Hypothalamus (tissue), 51 donors: ENCODE results near the gene TEX264.

Experiments
- DNase-seq, 51 donors: peaks; one replicate each; lab custom pipeline; 2025; lab: John Stamatoyannopoulos, UW

Gene TEX264

GRCh38 chr3:51712511-51712931 lies 41.5 kb downstream of the TEX264 start:
- DNase-seq = no peak

GRCh38 chr3:51712963-51713362 lies 41.9 kb downstream of the TEX264 start:
- DNase-seq = no peak

DNA sequence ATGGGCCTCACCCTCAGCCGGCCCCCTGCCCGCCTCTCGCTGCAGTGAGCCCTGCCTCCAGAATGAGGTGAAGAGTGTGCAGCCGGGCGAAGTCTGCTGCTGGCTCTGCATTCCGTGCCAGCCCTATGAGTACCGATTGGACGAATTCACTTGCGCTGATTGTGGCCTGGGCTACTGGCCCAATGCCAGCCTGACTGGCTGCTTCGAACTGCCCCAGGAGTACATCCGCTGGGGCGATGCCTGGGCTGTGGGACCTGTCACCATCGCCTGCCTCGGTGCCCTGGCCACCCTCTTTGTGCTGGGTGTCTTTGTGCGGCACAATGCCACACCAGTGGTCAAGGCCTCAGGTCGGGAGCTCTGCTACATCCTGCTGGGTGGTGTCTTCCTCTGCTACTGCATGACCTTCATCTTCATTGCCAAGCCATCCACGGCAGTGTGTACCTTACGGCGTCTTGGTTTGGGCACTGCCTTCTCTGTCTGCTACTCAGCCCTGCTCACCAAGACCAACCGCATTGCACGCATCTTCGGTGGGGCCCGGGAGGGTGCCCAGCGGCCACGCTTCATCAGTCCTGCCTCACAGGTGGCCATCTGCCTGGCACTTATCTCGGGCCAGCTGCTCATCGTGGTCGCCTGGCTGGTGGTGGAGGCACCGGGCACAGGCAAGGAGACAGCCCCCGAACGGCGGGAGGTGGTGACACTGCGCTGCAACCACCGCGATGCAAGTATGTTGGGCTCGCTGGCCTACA lies 44.4 kb downstream of the TEX264 start:
- DNase-seq = no peak

DNA sequence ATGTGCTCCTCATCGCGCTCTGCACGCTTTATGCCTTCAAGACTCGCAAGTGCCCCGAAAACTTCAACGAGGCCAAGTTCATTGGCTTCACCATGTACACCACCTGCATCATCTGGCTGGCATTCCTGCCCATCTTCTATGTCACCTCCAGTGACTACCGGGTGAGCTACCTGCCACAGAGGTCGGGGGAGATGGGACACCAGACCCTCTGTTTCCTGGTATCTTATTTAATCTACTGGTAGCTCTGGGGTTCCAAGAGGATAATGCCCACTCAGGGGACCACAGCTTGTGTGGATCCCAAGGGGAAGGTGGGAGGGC lies 44.9 kb downstream of the TEX264 start:
- no peak for DNase-seq

- DNase-seq = no peak
Observed at GRCh38 chr3:51716805-51717204, 45.8 kb downstream of the TEX264 start.

GRCh38 chr3:51717446-51717845 lies 46.4 kb downstream of the TEX264 start:
- DNase-seq = no peak

DNA sequence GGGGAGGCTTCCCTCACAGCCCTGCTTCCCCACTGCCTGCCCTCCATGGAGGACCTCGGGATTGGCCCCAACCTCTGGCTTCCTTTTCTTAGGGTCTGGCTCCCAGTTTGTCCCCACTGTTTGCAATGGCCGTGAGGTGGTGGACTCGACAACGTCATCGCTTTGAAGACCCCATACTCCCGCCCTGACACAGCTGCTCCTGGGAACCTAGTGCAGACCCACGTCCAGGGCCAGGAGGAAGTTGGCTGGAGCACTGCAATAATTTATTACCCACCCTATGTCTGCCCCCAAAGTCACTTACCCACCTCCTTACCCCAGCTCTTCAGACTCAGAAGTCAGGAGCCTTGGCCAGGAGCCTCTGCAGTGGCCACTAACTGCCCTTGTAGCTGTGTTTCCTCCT lies 46.9 kb downstream of the TEX264 start:
- DNase-seq = no peak

DNA sequence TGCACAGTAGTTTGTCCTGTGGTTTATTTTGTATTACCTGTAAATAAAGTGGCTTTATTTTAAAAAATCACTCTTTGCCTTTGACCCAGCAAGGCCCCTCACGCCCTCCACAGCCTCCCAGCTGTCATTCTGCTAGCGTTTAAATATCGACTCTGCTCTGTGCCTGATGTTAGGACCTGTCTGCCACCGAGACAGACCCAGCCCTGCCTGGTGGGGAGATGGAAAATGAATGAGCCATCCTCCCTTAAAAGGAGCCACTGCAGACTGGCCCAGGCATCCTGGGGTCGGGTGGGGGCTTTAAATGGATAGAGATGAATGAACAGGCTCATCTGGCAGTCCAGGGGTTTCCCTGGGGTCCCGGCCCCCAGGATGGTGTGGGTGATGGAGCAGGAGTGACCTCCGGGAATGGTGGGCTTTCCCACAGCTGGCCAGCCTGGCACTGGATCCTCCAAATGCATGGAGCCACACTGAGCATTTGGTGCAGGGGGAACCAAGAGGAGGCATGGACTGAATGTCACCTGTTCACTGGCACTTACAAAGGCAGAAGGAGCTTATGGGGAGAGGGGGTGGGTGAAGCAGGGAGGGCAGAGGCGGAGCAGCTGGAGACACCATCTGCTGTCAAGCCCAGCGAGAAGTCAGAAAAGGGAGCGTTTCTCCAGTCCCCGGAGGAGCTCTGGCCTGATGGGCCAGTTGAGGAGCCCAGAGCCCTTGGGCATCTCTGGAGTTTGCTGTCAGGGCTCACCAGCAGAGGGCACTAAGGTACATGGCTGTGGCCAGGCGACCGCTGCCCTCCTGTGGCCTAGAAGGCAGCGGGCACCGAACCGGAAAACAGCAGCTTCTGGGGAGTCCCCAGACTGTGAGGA lies 47.7 kb downstream of the TEX264 start:
- DNase-seq = peak in 21 of 51 donors; percentile 6 to 64 (median 36)

DNA sequence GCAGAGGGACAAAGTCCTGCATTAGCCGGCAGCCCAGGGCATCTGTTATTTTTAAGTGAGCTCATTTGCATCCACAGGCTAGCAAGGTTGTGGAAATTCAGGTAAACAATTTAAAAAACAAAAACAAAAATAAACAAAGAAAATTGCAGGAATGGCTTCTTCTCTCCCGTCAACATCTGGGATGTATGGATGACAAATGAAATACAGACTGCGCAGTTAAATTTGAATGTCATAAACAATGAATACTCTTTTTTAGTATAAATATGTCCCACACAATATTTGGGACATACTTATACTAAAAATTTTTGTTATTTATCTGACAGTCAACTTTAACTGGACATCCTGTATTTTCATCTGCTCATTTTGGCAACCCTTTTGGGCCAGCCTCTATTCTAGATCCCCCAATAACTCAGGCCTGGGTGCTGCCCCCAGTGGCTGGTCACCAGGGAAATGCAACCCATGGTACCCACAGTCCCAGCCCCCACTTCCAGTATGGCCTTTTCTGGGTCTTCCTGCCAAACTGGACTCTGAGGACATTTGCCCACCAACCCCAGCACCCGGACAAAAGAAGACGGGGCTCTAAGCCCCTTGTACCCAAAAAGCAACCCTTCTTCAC lies 48.5 kb downstream of the TEX264 start:
- DNase-seq = no peak

DNA sequence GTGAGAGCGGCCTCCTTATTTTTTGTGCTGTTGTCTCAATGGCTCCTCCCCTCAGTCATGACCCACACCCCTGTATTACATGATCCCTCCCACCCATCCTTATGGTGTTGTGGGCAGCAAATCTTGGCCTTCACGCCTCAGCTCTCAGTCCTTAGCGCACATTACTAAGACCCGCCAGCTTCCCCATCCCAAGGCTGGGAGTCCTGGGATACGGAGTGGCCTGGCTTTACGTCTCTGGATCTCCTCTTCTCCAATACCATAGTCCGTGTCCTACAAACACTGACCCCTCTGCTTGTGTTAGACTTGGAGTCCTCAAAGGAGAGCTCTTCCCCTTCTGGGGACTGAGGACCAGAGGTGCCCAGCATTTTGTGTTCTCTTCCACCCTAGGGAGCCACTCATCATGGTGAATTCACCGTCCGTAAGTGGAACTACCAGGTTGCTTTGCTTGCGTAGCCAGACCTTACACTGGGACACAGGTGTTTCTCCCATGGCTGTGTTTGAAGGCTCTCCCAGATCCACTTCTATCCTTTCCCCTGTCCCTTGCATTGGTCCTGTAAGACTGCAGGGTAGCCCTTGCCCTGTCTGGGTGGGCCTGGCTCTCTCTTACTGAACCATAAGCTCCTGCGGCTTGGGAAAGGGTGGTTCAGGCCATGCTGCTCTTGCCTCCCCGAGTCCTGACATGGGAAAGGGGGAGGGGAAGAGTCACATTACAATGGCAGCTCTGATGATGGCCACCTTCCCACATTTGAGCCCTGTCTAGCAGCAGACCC lies 49.4 kb downstream of the TEX264 start:
- DNase-seq = no peak

GRCh38 chr3:51721062-51721745 lies 50.2 kb downstream of the TEX264 start:
- DNase-seq = no peak

DNA sequence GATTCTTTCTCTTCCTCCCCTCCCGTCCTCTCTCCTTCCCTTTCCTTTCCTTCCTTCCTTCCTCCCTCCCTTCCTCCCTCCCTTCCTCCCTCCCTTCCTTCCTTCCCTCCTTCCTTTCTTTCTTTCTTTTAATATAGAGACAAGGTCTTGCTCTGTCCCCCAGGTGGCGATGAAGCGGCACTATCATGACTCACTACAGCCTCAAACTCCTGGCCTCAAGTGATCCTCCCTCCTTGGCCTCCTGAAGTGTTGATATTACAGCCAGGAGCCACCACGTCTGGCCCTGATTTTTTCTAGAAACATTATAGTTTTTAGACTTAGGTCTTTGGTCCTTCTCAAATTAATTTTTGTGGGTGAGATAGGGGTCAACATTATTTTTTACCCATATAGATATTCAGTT lies 51.3 kb downstream of the TEX264 start:
- DNase-seq = no peak

GRCh38 chr3:51727500-51727899 lies 56.4 kb downstream of the TEX264 start:
- DNase-seq = no peak

DNA sequence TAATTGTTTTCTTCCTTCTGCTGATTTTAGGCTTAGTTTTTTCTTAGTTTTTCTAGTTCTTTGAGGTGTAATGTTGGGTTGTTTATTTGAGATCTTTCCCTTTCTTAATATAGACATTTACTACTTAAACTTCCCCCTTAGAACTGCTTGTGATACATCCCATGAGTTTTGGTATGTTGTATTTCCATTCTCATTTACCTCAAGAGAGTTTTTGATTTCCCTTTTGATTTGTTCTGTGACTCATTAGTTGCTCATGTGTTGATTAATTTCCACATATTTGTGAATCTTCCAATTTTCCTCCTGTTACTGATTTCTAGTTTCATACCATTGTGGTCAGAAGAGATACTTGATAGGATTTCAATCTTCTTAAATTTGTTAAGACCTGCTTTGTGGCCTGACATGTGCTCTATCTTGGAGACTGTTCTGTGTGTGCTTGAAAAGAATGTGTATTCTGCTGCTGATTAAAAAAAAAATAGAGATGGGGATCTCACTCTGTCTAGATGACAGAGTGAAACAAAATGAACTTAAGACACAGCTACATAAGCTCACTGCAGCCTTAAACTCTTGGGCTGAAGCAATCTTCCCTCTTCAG lies 58.1 kb downstream of the TEX264 start:
- no peak for DNase-seq

- no peak for DNase-seq
Observed at GRCh38 chr3:51733859-51734571, 63.0 kb downstream of the TEX264 start.

- DNase-seq = no peak
Observed at GRCh38 chr3:51734572-51734907, 63.5 kb downstream of the TEX264 start.

- no peak for DNase-seq
Observed at GRCh38 chr3:51735039-51735438, 64.0 kb downstream of the TEX264 start.

DNA sequence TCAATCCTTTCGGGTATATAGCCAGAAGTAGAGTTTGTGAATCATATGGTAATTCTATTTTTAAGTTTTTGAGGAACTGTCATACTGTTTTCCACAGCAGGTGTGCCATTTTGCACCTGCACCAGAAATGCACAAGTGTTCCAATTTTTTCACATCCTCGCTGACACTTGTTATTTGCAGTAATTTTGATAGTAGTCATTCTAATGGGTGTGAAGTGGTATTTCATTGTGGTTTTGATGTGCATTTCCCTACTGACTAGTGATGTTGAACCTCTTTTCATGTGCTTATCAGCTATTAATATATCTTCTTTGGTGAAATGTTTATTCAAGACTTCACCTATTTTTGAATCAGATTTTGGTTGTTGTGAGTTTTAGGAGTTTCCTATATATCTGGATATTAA lies 64.9 kb downstream of the TEX264 start:
- DNase-seq = no peak

DNA sequence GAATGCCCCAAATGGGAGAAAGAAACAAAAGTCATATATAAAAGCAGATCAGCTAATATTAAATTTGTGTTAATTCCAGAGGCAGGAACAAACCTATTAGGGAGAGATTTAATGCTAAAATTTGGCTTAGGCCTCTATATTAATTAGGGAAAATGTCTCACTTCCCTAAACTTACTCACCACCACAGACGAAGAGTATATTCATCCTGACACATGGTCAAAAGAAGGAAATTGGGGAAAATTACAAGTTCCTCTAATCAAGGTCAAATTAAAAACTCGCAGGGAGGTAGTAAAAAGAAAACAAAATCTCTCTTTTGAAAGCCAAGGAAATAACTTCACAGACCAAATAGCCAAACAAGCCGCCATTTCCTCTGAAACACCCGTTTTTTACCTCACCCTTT lies 68.1 kb downstream of the TEX264 start:
- no peak for DNase-seq
